ENCODE results near the gene SMYD1. TPM values are rescaled to one million over a fixed set of nuclear protein-coding genes. Genes with fewer than 3 reads are reported as not detected.

The SMYD1 gene
- total RNA-seq, 3 donors from 2014 or later (not counting 1 experiment from before 2014, with no cell fraction given), result not detected

DNA sequence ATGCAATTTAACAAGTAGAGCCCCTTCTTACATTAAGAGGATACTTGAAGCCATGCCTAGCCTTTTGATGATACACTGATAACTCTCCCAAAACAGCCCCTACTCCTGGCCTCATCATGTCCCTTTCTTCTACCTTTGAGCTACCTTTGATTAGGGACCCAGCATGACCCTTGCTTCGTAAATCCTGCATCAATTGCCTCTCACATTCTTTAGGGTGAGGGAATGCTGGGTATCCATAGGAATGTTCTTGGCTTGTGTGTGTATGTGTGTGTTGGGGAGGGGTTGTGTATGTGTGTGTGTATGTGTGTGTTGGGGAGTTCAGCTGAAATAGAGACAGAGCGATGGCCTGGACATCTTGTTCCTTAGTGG lies 6.7 kb upstream of the SMYD1 start:
- Mint-ChIP-seq H3K27me3 (ENCODE audit: low read depth in 2 of 2) (no peaks in the 10 kb centered on the region), H3K4me1 (peaks cover 4 to 5% of the 10 kb centered on the region in 2 donors), H3K36me3 (no peaks in the 10 kb centered on the region), H3K9me3 (no peaks in the 10 kb centered on the region), H3K4me3 (no peak overlapping the region), H3K27ac (no peak overlapping the region)
- 100% methylated on average over 1 of the region's 2 CpGs for WGBS (ENCODE audit: insufficient coverage)
- intact Hi-C loops (cut with micrococcal nuclease), result loop anchor here (1.0 kb wide), 1 partner anchor 99 kb away; no protein-coding TSS in a partner anchor
- TF ChIP-seq, protein P1, sequence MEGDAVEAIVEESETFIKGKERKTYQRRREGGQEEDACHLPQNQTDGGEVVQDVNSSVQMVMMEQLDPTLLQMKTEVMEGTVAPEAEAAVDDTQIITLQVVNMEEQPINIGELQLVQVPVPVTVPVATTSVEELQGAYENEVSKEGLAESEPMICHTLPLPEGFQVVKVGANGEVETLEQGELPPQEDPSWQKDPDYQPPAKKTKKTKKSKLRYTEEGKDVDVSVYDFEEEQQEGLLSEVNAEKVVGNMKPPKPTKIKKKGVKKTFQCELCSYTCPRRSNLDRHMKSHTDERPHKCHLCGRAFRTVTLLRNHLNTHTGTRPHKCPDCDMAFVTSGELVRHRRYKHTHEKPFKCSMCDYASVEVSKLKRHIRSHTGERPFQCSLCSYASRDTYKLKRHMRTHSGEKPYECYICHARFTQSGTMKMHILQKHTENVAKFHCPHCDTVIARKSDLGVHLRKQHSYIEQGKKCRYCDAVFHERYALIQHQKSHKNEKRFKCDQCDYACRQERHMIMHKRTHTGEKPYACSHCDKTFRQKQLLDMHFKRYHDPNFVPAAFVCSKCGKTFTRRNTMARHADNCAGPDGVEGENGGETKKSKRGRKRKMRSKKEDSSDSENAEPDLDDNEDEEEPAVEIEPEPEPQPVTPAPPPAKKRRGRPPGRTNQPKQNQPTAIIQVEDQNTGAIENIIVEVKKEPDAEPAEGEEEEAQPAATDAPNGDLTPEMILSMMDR (IDR thresholded peaks at IDR 0.05), result no peak
- Histone ChIP-seq H3K4me1 (ENCODE audit: control insufficient read depth, insufficient read depth, low read length) (peaks cover 4% of the 10 kb centered on the region), H3K36me3 (ENCODE audit: control insufficient read depth, insufficient read depth, low read length) (no peaks in the 10 kb centered on the region), H3K9me3 (ENCODE audit: control insufficient read depth, insufficient read depth, low read length) (no peaks in the 10 kb centered on the region), H3K27me3 (ENCODE audit: control insufficient read depth, insufficient read depth, low read length) (no peaks in the 10 kb centered on the region), H3K4me3 (ENCODE audit: low read length) (no peak overlapping the region), H3K27ac (ENCODE audit: low read length) (no peak overlapping the region)
- ATAC-seq (no peak), DNase-seq (no peak)

DNA sequence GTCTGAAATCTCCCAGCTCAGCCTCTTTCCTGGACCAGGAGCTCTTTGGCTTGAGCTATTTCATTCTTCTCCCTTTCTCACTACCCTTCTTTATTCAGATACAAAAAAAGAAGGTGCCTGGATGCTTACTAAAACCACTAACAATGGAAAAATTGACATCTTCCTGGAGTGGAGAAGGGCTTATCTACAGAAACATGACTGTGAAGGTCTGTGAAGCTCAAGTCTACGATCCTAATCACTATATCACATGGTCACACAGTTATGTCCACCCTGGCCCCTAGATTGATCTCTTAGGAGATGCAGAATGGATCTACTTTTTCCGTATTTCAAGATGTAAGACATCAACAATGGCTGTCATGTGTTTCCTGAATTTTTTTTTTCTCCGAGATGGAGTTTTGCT lies 6.3 kb upstream of the SMYD1 start:
- peaks cover 0 to under 1% of the 10 kb centered on the region in 2 donors for H3K4me1 Mint-ChIP-seq
- H3K9me3 Mint-ChIP-seq, result no peaks in the 10 kb centered on the region
- no peaks in the 10 kb centered on the region for H3K27me3 Mint-ChIP-seq (ENCODE audit: low read depth in 2 of 2)
- no peaks in the 10 kb centered on the region for H3K36me3 Mint-ChIP-seq
- ATAC-seq, result no peak
- no peak overlapping the region for H3K4me3 Mint-ChIP-seq
- Histone ChIP-seq H3K9me3 (ENCODE audit: control insufficient read depth, insufficient read depth, low read length) (no peaks in the 10 kb centered on the region), H3K4me1 (ENCODE audit: control insufficient read depth, insufficient read depth, low read length) (no peaks in the 10 kb centered on the region), H3K36me3 (ENCODE audit: control insufficient read depth, insufficient read depth, low read length) (no peaks in the 10 kb centered on the region), H3K4me3 (ENCODE audit: low read length) (no peak overlapping the region), H3K27ac (ENCODE audit: low read length) (no peak overlapping the region), H3K27me3 (ENCODE audit: control insufficient read depth, insufficient read depth, low read length) (no peaks in the 10 kb centered on the region)
- H3K27ac Mint-ChIP-seq, result no peak overlapping the region
- 96% methylated on average over 3 of the region's 3 CpGs for WGBS (ENCODE audit: insufficient coverage)
- intact Hi-C loops (cut with micrococcal nuclease), result no loop called here
- no peak for DNase-seq
- TF ChIP-seq, protein P1 (IDR thresholded peaks at IDR 0.05), result no peak

DNA sequence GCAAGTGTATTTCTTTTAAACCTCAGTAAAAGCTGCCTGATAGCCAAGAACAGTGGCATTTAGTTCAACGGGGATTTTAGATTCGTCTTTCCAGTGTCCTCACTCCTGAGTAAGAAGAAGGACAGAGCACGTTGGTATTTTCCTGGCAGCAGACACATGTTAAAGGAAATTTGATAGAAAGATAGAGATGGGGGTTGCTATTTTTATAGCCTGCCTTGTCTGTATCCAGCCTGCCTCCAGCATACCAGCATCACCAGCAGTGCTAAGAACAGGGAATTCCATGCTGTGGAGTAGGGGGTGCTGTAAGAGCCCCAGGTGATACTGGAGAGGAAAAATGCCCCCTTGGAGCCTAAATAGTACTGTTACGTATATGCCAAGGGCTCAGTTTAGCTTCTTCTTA lies 1.1 kb upstream of the SMYD1 start:
- H3K27me3 Mint-ChIP-seq (ENCODE audit: low read depth in 2 of 2), result peaks cover 0 to 3% of the 10 kb centered on the region in 2 donors
- WGBS (ENCODE audit: insufficient coverage), result 88% methylated on average over 3 of the region's 4 CpGs
- intact Hi-C loops (cut with micrococcal nuclease), result no loop called here

DNA sequence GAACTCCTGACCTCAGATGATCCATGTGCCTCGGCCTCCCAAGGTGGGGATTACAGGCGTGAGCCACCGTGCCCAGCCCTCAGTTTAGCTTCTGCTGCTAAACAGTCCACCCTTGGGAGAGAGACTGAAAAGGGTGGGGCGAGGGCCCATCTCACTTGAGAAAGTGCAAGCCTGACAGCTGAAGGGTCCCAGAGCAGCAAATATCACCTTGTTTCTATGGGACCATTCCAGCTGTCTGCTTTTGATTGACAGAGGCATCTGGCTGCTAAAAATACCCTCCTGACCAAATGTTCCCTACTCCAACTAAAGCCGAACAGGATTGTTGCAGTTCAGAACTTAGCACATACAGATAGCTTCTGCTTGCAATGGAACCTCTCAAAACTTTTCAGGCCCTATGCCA lies 436 bp upstream of the SMYD1 start:
- no peak for DNase-seq
- Histone ChIP-seq H3K4me3 (ENCODE audit: low read length) (no peak overlapping the region), H3K27me3 (ENCODE audit: control insufficient read depth, insufficient read depth, low read length) (no peaks in the 10 kb centered on the region), H3K36me3 (ENCODE audit: control insufficient read depth, insufficient read depth, low read length) (no peaks in the 10 kb centered on the region), H3K4me1 (ENCODE audit: control insufficient read depth, insufficient read depth, low read length) (no peaks in the 10 kb centered on the region), H3K9me3 (ENCODE audit: control insufficient read depth, insufficient read depth, low read length) (no peaks in the 10 kb centered on the region), H3K27ac (ENCODE audit: low read length) (no peak overlapping the region)
- 91% methylated on average over 5 of the region's 5 CpGs for WGBS (ENCODE audit: insufficient coverage)
- Mint-ChIP-seq H3K27ac (no peak overlapping the region), H3K36me3 (no peaks in the 10 kb centered on the region), H3K27me3 (ENCODE audit: low read depth in 2 of 2) (peaks cover 0 to 3% of the 10 kb centered on the region in 2 donors), H3K9me3 (no peaks in the 10 kb centered on the region), H3K4me1 (no peaks in the 10 kb centered on the region), H3K4me3 (no peak overlapping the region)
- intact Hi-C loops (cut with micrococcal nuclease), result no loop called here
- ATAC-seq, result no peak
- TF ChIP-seq, protein P1 (IDR thresholded peaks at IDR 0.05), result no peak

More for the DNA sequence above, 1.1 kb upstream of the SMYD1 start:
- Mint-ChIP-seq H3K27ac (no peak overlapping the region), H3K36me3 (no peaks in the 10 kb centered on the region), H3K9me3 (no peaks in the 10 kb centered on the region), H3K4me1 (no peaks in the 10 kb centered on the region), H3K4me3 (no peak overlapping the region)
- H3K9me3 ChIP-seq (ENCODE audit: control insufficient read depth, insufficient read depth, low read length), result no peaks in the 10 kb centered on the region
- no peak overlapping the region for H3K4me3 ChIP-seq (ENCODE audit: low read length)
- H3K36me3 ChIP-seq (ENCODE audit: control insufficient read depth, insufficient read depth, low read length), result no peaks in the 10 kb centered on the region
- H3K4me1 ChIP-seq (ENCODE audit: control insufficient read depth, insufficient read depth, low read length), result no peaks in the 10 kb centered on the region
- no peak for DNase-seq
- TF ChIP-seq, protein P1 (IDR thresholded peaks at IDR 0.05), result no peak
- no peaks in the 10 kb centered on the region for H3K27me3 ChIP-seq (ENCODE audit: control insufficient read depth, insufficient read depth, low read length)
- no peak for ATAC-seq
- no peak overlapping the region for H3K27ac ChIP-seq (ENCODE audit: low read length)

All from natural killer cell (primary cell).